H1 (cell line): ENCODE results near the gene TRPM6. TPM values are rescaled to one million over a fixed set of nuclear protein-coding genes. Genes with fewer than 3 reads are reported as not detected.

ENCODE experiments used
- CTCF ChIA-PET: fragments of 300-600 bp; sonication (Branson Sonifier 250); formaldehyde crosslinking; loops from one replicate; lab custom pipeline; 2021; ENCODE audit not compliant: partially characterized antibody; lab: Charles Lee
- POLR2A ChIA-PET: fragments of 300-600 bp; sonication (Branson Sonifier 250); formaldehyde crosslinking; loops from one replicate; lab custom pipeline; 2021; ENCODE audit warnings: inconsistent platforms; ENCODE audit not compliant: partially characterized antibody; lab: Charles Lee
- DNase-seq, 2 experiments: peaks; one replicate each; pipeline versions ENCODE4 v3.0.0 to v3.0.0-alpha.2; 2010 to 2022; ENCODE audit warnings: low spot score in 2 of 2, low read depth in 1 of 2, mixed read lengths in 1 of 2
- FAIRE-seq: peaks from 2 replicates; lab custom pipeline; 2011; peaks lifted over from hg19 to GRCh38; lab: Jason Lieb, UNC
- H2AFZ ChIP-seq: 2 replicates; pipeline ENCODE4 v1.8.1; 2012; ENCODE audit warnings: low read length, inconsistent platforms
- H2AK5ac ChIP-seq: 2 replicates; pipeline ENCODE4 v1.6.1; 2013; ENCODE audit warnings: low read depth, low read length
- H2BK120ac ChIP-seq: replicated peaks from 2 replicates; pipeline ENCODE3; 2013; ENCODE audit warnings: low read depth, low read length, inconsistent platforms
- H2BK12ac ChIP-seq: 2 replicates; pipeline ENCODE4 v1.6.1; 2013; ENCODE audit warnings: low read depth, low read length
- H2BK15ac ChIP-seq: 2 replicates; pipeline ENCODE4 v1.6.1; 2013; ENCODE audit warnings: low read length
- H2BK20ac ChIP-seq: 2 replicates; pipeline ENCODE4 v1.6.1; 2013; ENCODE audit warnings: low read length
- H2BK5ac ChIP-seq: 2 replicates; pipeline ENCODE4 v1.6.1; 2013; ENCODE audit warnings: low read depth, low read length
- H3K14ac ChIP-seq: 2 replicates; pipeline ENCODE4 v1.6.1; 2013; ENCODE audit warnings: inconsistent platforms; ENCODE audit not compliant: insufficient read length
- H3K18ac ChIP-seq: 2 replicates; pipeline ENCODE4 v1.6.1; 2013; ENCODE audit warnings: low read length; ENCODE audit errors: extremely low read depth
- H3K23ac ChIP-seq: 2 replicates; pipeline ENCODE4 v1.6.1; 2013; ENCODE audit warnings: inconsistent platforms; ENCODE audit not compliant: insufficient read length
- H3K23me2 ChIP-seq: 2 replicates; pipeline ENCODE4 v1.6.1; 2013; ENCODE audit warnings: low read depth, low read length
- H3K27ac ChIP-seq: 2 replicates; pipeline ENCODE4 v1.6.1; 2011; ENCODE audit warnings: low read depth, low read length, inconsistent platforms
- H3K27me3 ChIP-seq, 4 experiments: replicated peaks in 1 of 4; 1 replicate in 1 of 4; 2 replicates in 3 of 4; pipeline versions ENCODE4 v1.6.1 to v1.8.1; 2011 to 2013; ENCODE audit warnings: low read length in 3 of 4, mild to moderate bottlenecking in 3 of 4, inconsistent platforms in 2 of 4, mixed read lengths in 2 of 4, moderate library complexity in 1 of 4; ENCODE audit not compliant: control insufficient read depth in 3 of 4, insufficient read depth in 3 of 4; ENCODE audit errors: extremely low read depth in 1 of 4
- H3K36me3 ChIP-seq, 4 experiments: 2 replicates each; pipeline versions ENCODE4 v1.6.1 to v1.8.1; 2011 to 2013; ENCODE audit warnings: mild to moderate bottlenecking in 4 of 4, low read length in 3 of 4, moderate library complexity in 2 of 4, control low read depth in 1 of 4, inconsistent platforms in 1 of 4; ENCODE audit not compliant: insufficient read depth in 4 of 4, control insufficient read depth in 2 of 4
- H3K4ac ChIP-seq: replicated peaks from 2 replicates; pipeline ENCODE3; 2013; ENCODE audit warnings: low read length, low read depth, mixed read lengths, inconsistent platforms; ENCODE audit not compliant: insufficient read length
- H3K4me1 ChIP-seq, 4 experiments: replicated peaks in 1 of 4; 1 replicate in 1 of 4; 2 replicates in 3 of 4; pipeline versions ENCODE4 v1.6.1 to v1.8.1; 2011 to 2013; ENCODE audit warnings: low read length in 3 of 4, inconsistent platforms in 2 of 4, mixed read lengths in 1 of 4; ENCODE audit not compliant: insufficient read depth in 4 of 4, control insufficient read depth in 3 of 4
- H3K4me2 ChIP-seq, 2 experiments: 2 replicates each; pipeline versions ENCODE4 v1.6.1 to v1.8.1; 2011 to 2013; ENCODE audit warnings: low read depth in 2 of 2, low read length in 2 of 2, control low read depth in 1 of 2, inconsistent platforms in 1 of 2, mild to moderate bottlenecking in 1 of 2; ENCODE audit not compliant: insufficient read depth in 1 of 2
- H3K4me3 ChIP-seq, 4 experiments: fragments of 200-600, 300-600 bp in 1 of 4; sonication (generic), shearing (Covaris generic), sonication (Bioruptor Twin) in 1 of 4; 2 replicates each; pipeline versions ENCODE4 v1.5.1 to v1.8.1; 2011 to 2016; ENCODE audit warnings: low read length in 4 of 4, low read depth in 3 of 4, control low read depth in 2 of 4, inconsistent platforms in 2 of 4, mild to moderate bottlenecking in 2 of 4, mixed read lengths in 1 of 4, moderate library complexity in 1 of 4; ENCODE audit not compliant: insufficient read depth in 2 of 4; ENCODE audit errors: extremely low read depth in 1 of 4
- H3K56ac ChIP-seq: replicated peaks from 2 replicates; pipeline ENCODE3; 2013; ENCODE audit warnings: low read depth, mild to moderate bottlenecking, mixed read lengths, low read length, inconsistent platforms; ENCODE audit not compliant: insufficient read length
- H3K79me1 ChIP-seq: 2 replicates; pipeline ENCODE4 v1.6.1; 2013; ENCODE audit warnings: low read depth, low read length, control low read depth
- H3K79me2 ChIP-seq, 2 experiments: 2 replicates each; pipeline versions ENCODE4 v1.6.1 to v1.8.1; 2012 to 2013; ENCODE audit warnings: low read length in 2 of 2, mild to moderate bottlenecking in 2 of 2, inconsistent platforms in 1 of 2; ENCODE audit not compliant: insufficient read depth in 2 of 2, control insufficient read depth in 1 of 2
- H3K9ac ChIP-seq, 4 experiments: replicated peaks in 1 of 4; 1 replicate in 1 of 4; 2 replicates in 3 of 4; pipeline versions ENCODE4 v1.6.1 to v1.8.1; 2011 to 2013; ENCODE audit warnings: low read depth in 3 of 4, low read length in 3 of 4, control low read depth in 2 of 4, mild to moderate bottlenecking in 2 of 4, moderate library complexity in 2 of 4, inconsistent platforms in 1 of 4; ENCODE audit errors: extremely low read depth in 1 of 4
- H3K9me3 ChIP-seq, 2 experiments: 2 replicates each; pipeline versions ENCODE4 v1.6.1 to v1.8.1; 2012 to 2013; ENCODE audit warnings: mild to moderate bottlenecking in 2 of 2, moderate library complexity in 2 of 2, control low read depth in 1 of 2, inconsistent platforms in 1 of 2, low read depth in 1 of 2, low read length in 1 of 2, mixed read lengths in 1 of 2; ENCODE audit not compliant: insufficient read depth in 2 of 2
- H4K20me1 ChIP-seq, 2 experiments: replicated peaks in 1 of 2; 2 replicates each; pipeline versions ENCODE3 to v1.8.1; 2011 to 2013; ENCODE audit warnings: inconsistent platforms in 2 of 2, low read length in 2 of 2, mild to moderate bottlenecking in 1 of 2; ENCODE audit not compliant: insufficient read depth in 2 of 2, control insufficient read depth in 1 of 2
- H4K5ac ChIP-seq: 2 replicates; pipeline ENCODE4 v1.6.1; 2013; ENCODE audit warnings: low read length, low read depth, mixed read lengths, inconsistent platforms; ENCODE audit not compliant: insufficient read length
- H4K8ac ChIP-seq: 2 replicates; pipeline ENCODE4 v1.8.0; 2013; ENCODE audit warnings: mild to moderate bottlenecking, moderate library complexity, low read length, inconsistent platforms; ENCODE audit not compliant: insufficient read depth; ENCODE audit errors: extremely low read depth
- H4K91ac ChIP-seq: replicated peaks from 2 replicates; pipeline ENCODE3; 2013; ENCODE audit warnings: low read length, mixed read lengths, inconsistent platforms; ENCODE audit not compliant: insufficient read length
- BACH1 ChIP-seq: IDR thresholded peaks from 2 replicates; pipeline ENCODE4 v1.6.1; 2012; ENCODE audit warnings: low read length, improper control_type of control experiment
- CHD1 ChIP-seq: IDR thresholded peaks from 2 replicates; pipeline ENCODE4 v1.6.1; 2012; ENCODE audit warnings: low read depth, low read length, improper control_type of control experiment
- EGR1 ChIP-seq: IDR thresholded peaks from 2 replicates; pipeline ENCODE4 v1.6.1; 2011; ENCODE audit warnings: low read depth, low read length, borderline replicate concordance
- EZH2 ChIP-seq: fragments of 200-600 bp; sonication (generic); IDR thresholded peaks from 2 replicates; pipeline ENCODE4 v1.7.1; 2012; ENCODE audit warnings: low read depth, mild to moderate bottlenecking, moderate library complexity, low read length, inconsistent platforms; ENCODE audit not compliant: severe bottlenecking
- GABPA ChIP-seq: IDR thresholded peaks from 2 replicates; pipeline ENCODE4 v1.6.1; 2011; ENCODE audit warnings: mild to moderate bottlenecking, low read length, moderate library complexity, borderline replicate concordance; ENCODE audit not compliant: insufficient read depth
- POLR2A ChIP-seq, 2 experiments: IDR thresholded peaks; 1 replicate in 1 of 2; 2 replicates in 1 of 2; pipeline ENCODE4 v1.6.1; 2011; ENCODE audit warnings: low read depth in 2 of 2, low read length in 2 of 2, mild to moderate bottlenecking in 2 of 2; ENCODE audit errors: control extremely low read depth in 1 of 2
- RAD21 ChIP-seq, 2 experiments: IDR thresholded peaks in 1 of 2; conservative IDR thresholded peaks in 1 of 2; 2 replicates each; pipeline ENCODE4 v1.6.1; 2011; ENCODE audit warnings: low read depth in 2 of 2, low read length in 2 of 2, improper control_type of control experiment in 1 of 2, inconsistent platforms in 1 of 2, mild to moderate bottlenecking in 1 of 2, moderate library complexity in 1 of 2
- SIN3A ChIP-seq, 2 experiments: IDR thresholded peaks in 1 of 2; conservative IDR thresholded peaks in 1 of 2; 2 replicates each; pipeline ENCODE4 v1.6.1; 2011 to 2012; ENCODE audit warnings: low read length in 2 of 2, improper control_type of control experiment in 1 of 2, low read depth in 1 of 2, mild to moderate bottlenecking in 1 of 2
- TAF1 ChIP-seq: IDR thresholded peaks from 2 replicates; pipeline ENCODE4 v1.6.1; 2011; ENCODE audit warnings: mild to moderate bottlenecking, low read depth, low read length
- TEAD4 ChIP-seq: IDR thresholded peaks from 2 replicates; pipeline ENCODE4 v1.6.1; 2012; ENCODE audit warnings: low read depth, low read length, inconsistent platforms, mixed read lengths
- WGBS, 2 experiments: shearing (Covaris generic) in 1 of 2; methylation state at CpG; one replicate each; pipeline versions ENCODE4 v1.1.6 to v1.1.7; 2013 to 2015; ENCODE audit warnings: low lambda C conversion rate in 2 of 2, mixed read lengths in 2 of 2, inconsistent platforms in 1 of 2, low coverage in 1 of 2, missing lambda C conversion rate in 1 of 2; ENCODE audit not compliant: insufficient replicate concordance in 2 of 2, insufficient coverage in 1 of 2, insufficient read length in 1 of 2; ENCODE audit errors: extremely low coverage in 1 of 2, missing lambda C conversion rate in 1 of 2; 5-methylcytosine and 5-hydroxymethylcytosine counted together
- polyA plus RNA-seq, 7 experiments: library from polyadenylated mRNA; depleted of rRNA in 3 of 7; stranded (reverse) in 5 of 7; unstranded in 2 of 7; fragments of >200 nt in 5 of 7; fragments of 200-250 nt in 2 of 7; gene quantifications; 1 replicate in 5 of 7; 2 replicates in 1 of 7; 4 replicates in 1 of 7; pipeline versions ENCODE4 v1.2.1 to v1.2.3, GENCODE V29; 2011 to 2013; ENCODE audit warnings: missing spikeins in 2 of 7, mixed read lengths in 2 of 7
- total RNA-seq: library from RNA; stranded (reverse); fragmentation: NEBNext Ultra II Directional; extraction: Animal tissue kit (Norgen Biotek cat#: 25700); gene quantifications from 2 replicates; pipeline ENCODE4 v1.2.1, GENCODE V29; 2021

The TRPM6 gene
- total and polyA plus RNA-seq, 2 of the 8 experiments (the other 6 are each of a cell fraction or from before 2014, with no cell fraction given): 0.45 to 1.5 TPM

GRCh38 chr9:74724317-74724716 lies 163.4 kb downstream of the TRPM6 start:
- ChIA-PET CTCF (no interaction called here), POLR2A (no interaction called here)
- Histone ChIP-seq H4K8ac (no peak overlapping the region), H3K27ac (no peak overlapping the region), H3K14ac (no peak overlapping the region), H2AK5ac (no peak overlapping the region), H3K23me2 (no peaks in the 10 kb centered on the region), H3K27me3 (no peaks in the 10 kb centered on the region), H3K18ac (no peak overlapping the region), H3K9ac (no peak overlapping the region), H3K79me1 (no peaks in the 10 kb centered on the region), H3K4me3 (no peak overlapping the region), H3K4me2 (no peak overlapping the region), H2BK5ac (no peak overlapping the region), H2BK15ac (no peak overlapping the region), H3K79me2 (no peaks in the 10 kb centered on the region), H2BK12ac (no peak overlapping the region), H3K56ac (no peak overlapping the region), H4K20me1 (no peaks in the 10 kb centered on the region), H4K5ac (no peak overlapping the region), H2AFZ (no peak overlapping the region), H3K9me3 (no peaks in the 10 kb centered on the region), H4K91ac (no peak overlapping the region), H3K4ac (no peak overlapping the region), H3K36me3 (no peaks in the 10 kb centered on the region), H2BK20ac (no peak overlapping the region), H3K4me1 (peaks cover 0 to 2% (median 0%) of the 10 kb centered on the region in 4 experiments; a peak in 3 of 7 replicates), H3K23ac (no peak overlapping the region), H2BK120ac (no peak overlapping the region)
- WGBS, 2 experiments: 89% methylated on average over 5 of the region's 5 CpGs; no CpG with 5 or more reads in 1 of the 2 experiments
- DNase-seq (no peak), FAIRE-seq (no peak)
- TF ChIP-seq TEAD4: no peak
- no peak for TF ChIP-seq RAD21 (IDR thresholded peaks at IDR 0.05 in 1 of 2, conservative IDR thresholded peaks at IDR 0.05 in 1 of 2; ENCODE audit: low read depth in 2 of 2, low read length in 2 of 2)
- TF ChIP-seq TAF1: no peak
- no peak for TF ChIP-seq GABPA
- TF ChIP-seq POLR2A (IDR thresholded peaks at IDR 0.05; ENCODE audit: control extremely low read depth in 1 of 2, low read depth in 2 of 2, low read length in 2 of 2): no peak
- no peak for TF ChIP-seq EGR1
- no peak for TF ChIP-seq SIN3A (conservative IDR thresholded peaks at IDR 0.05 in 1 of 2, IDR thresholded peaks at IDR 0.05 in 1 of 2; ENCODE audit: low read depth in 1 of 2, low read length in 2 of 2)
- no peak for TF ChIP-seq CHD1
- TF ChIP-seq EZH2: no peak
- no peak for TF ChIP-seq BACH1
